SK-N-DZ (cell line): ENCODE measurements around the gene FASTK.
A peak's percentile ranks its signal among the peaks of the same experiment; 100 is the strongest.

Source experiments
- DNase-seq: peaks from one replicate; pipeline ENCODE4 v3.0.0-alpha.2; 2015; ENCODE audit warnings: low spot score

FASTK gene

GRCh38 chr7:151118108-151119054 lies 37.8 kb upstream of the FASTK start:
- no peak for DNase-seq

- no peak for DNase-seq
Observed at GRCh38 chr7:151117565-151117964, 37.0 kb upstream of the FASTK start.

- no peak for DNase-seq
Observed at GRCh38 chr7:151116603-151117440, 36.2 kb upstream of the FASTK start.

- DNase-seq: no peak
Observed at GRCh38 chr7:151115836-151116418, 35.3 kb upstream of the FASTK start.

- DNase-seq: no peak
Observed at GRCh38 chr7:151115121-151115835, 34.7 kb upstream of the FASTK start.

GRCh38 chr7:151114151-151115090 lies 33.8 kb upstream of the FASTK start:
- DNase-seq: no peak

GRCh38 chr7:151113344-151114150 lies 32.9 kb upstream of the FASTK start:
- DNase-seq: no peak

GRCh38 chr7:151110941-151111645 lies 30.5 kb upstream of the FASTK start:
- peak; percentile 68 for DNase-seq

- DNase-seq: no peak
Observed at GRCh38 chr7:151110236-151110940, 29.8 kb upstream of the FASTK start.

GRCh38 chr7:151109094-151110048 lies 28.8 kb upstream of the FASTK start:
- no peak for DNase-seq

- no peak for DNase-seq
Observed at GRCh38 chr7:151107882-151108281, 27.3 kb upstream of the FASTK start.

GRCh38 chr7:151104411-151105235 lies 24.0 kb upstream of the FASTK start:
- DNase-seq: no peak

GRCh38 chr7:151103973-151104372 lies 23.4 kb upstream of the FASTK start:
- DNase-seq: no peak

GRCh38 chr7:151102991-151103390 lies 22.4 kb upstream of the FASTK start:
- DNase-seq: no peak

GRCh38 chr7:151101621-151102396 lies 21.2 kb upstream of the FASTK start:
- DNase-seq: no peak
